PC-3 (cell line): ENCODE measurements around the gene CSMD2. TPM values are rescaled to one million over a fixed set of nuclear protein-coding genes. Genes with fewer than 3 reads are reported as not detected.

Experiments
- ATAC-seq: fragments of 200-7000 bp; cut with Tn5 transposase; 2 replicates; pipeline ENCODE4 v1.9.1; 2020; ENCODE audit warnings: mild to moderate bottlenecking, moderate library complexity
- BruUV-seq: library from RNA; stranded (reverse); fragments of 400-500 nt; replicated peaks from 2 replicates; lab custom pipeline; 2021; lab: Mats Ljungman, UMichigan
- CTCF ChIA-PET: fragments of 300-600 bp; sonication (Branson Sonifier 250); formaldehyde crosslinking; loops from one replicate; lab custom pipeline; 2022; ENCODE audit warnings: antibody characterized with exemption; lab: Charles Lee
- POLR2A ChIA-PET: fragments of 300-600 bp; sonication (Branson Sonifier 250); formaldehyde crosslinking; loops from one replicate; lab custom pipeline; 2022; ENCODE audit warnings: antibody characterized with exemption; ENCODE audit not compliant: unreplicated experiment; lab: Charles Lee
- DNase-seq: peaks from one replicate; pipeline ENCODE4 v3.0.0-alpha.2; 2015
- H2AFZ ChIP-seq: fragments of 300-600 bp; sonication (generic); 2 replicates; pipeline ENCODE4 v1.6.0; 2016; ENCODE audit warnings: antibody characterized with exemption, low read length
- H3F3A ChIP-seq: fragments of 300-600 bp; sonication (generic); one replicate; pipeline ENCODE4 v1.6.0; 2017; ENCODE audit warnings: antibody characterized with exemption, low read length, control low read depth, mild to moderate bottlenecking; ENCODE audit not compliant: unreplicated experiment
- H3K27ac ChIP-seq: fragments of 300-600 bp; sonication (generic); 2 replicates; pipeline ENCODE4 v1.5.1; 2016; ENCODE audit warnings: mild to moderate bottlenecking, low read length
- H3K27me3 ChIP-seq: fragments of 300-600 bp; sonication (generic); 2 replicates; pipeline ENCODE4 v1.6.1; 2016; ENCODE audit warnings: low read length, mixed read lengths
- H3K36me3 ChIP-seq: fragments of 300-600 bp; sonication (generic); 2 replicates; pipeline ENCODE4 v1.6.1; 2016; ENCODE audit warnings: low read depth, mixed run types, low read length, mixed read lengths
- H3K4me1 ChIP-seq: fragments of 300-600 bp; sonication (generic); 2 replicates; pipeline ENCODE4 v1.5.1; 2016; ENCODE audit warnings: low read length; ENCODE audit not compliant: insufficient read depth
- H3K4me2 ChIP-seq: fragments of 300-600 bp; sonication (generic); 2 replicates; pipeline ENCODE4 v1.6.0; 2016; ENCODE audit warnings: low read length
- H3K4me3 ChIP-seq: fragments of 300-600 bp; sonication (generic); 2 replicates; pipeline ENCODE4 v1.5.1; 2016; ENCODE audit warnings: mild to moderate bottlenecking, low read length, mixed read lengths
- H3K79me2 ChIP-seq: fragments of 300-600 bp; sonication (generic); 2 replicates; pipeline ENCODE4 v1.6.1; 2017; ENCODE audit warnings: low read length, mixed read lengths
- H3K9ac ChIP-seq: fragments of 300-600 bp; sonication (generic); 2 replicates; pipeline ENCODE4 v1.6.0; 2016; ENCODE audit warnings: mild to moderate bottlenecking, low read length
- H3K9me2 ChIP-seq: fragments of 300-600 bp; sonication (generic); replicated peaks from 2 replicates; pipeline ENCODE4 v1.6.1; 2016; ENCODE audit warnings: mixed run types, low read length, mixed read lengths
- H3K9me3 ChIP-seq: fragments of 300-600 bp; sonication (generic); 2 replicates; pipeline ENCODE4 v1.6.1; 2016; ENCODE audit warnings: low read length, mixed read lengths
- H4K20me1 ChIP-seq: fragments of 300-600 bp; sonication (generic); 2 replicates; pipeline ENCODE4 v1.6.1; 2016; ENCODE audit warnings: low read length, mixed read lengths
- EZH2 ChIP-seq: fragments of 300-600 bp; sonication (generic); IDR thresholded peaks from one replicate; pipeline ENCODE4 v1.6.1; 2017; ENCODE audit warnings: antibody characterized with exemption, mild to moderate bottlenecking, low read length; ENCODE audit not compliant: unreplicated experiment
- EZH2phosphoT487 ChIP-seq: fragments of 300-600 bp; sonication (generic); IDR thresholded peaks from 2 replicates; pipeline ENCODE4 v1.6.1; 2018; ENCODE audit warnings: mild to moderate bottlenecking, antibody characterized with exemption, low read length, borderline replicate concordance
- intact Hi-C: fragments of 100-400 bp; cut with micrococcal nuclease; formaldehyde crosslinking; loops from 2 replicates; pipeline ENCODE4 v1.9.0; 2023
- total RNA-seq: library from RNA; depleted of rRNA; stranded (reverse); fragments of >200 nt; gene quantifications from 2 replicates; pipeline ENCODE4 v1.2.3, GENCODE V29; 2014
- TF ChIP-seq, protein P1 (sequence below): fragments of 300-600 bp; sonication (generic); conservative IDR thresholded peaks from 2 replicates; pipeline ENCODE4 v1.5.1; 2017; ENCODE audit warnings: antibody characterized with exemption, low read depth, mild to moderate bottlenecking, low read length

CSMD2 gene
- total RNA-seq, 1 experiment from 2014 or later = not detected

DNA sequence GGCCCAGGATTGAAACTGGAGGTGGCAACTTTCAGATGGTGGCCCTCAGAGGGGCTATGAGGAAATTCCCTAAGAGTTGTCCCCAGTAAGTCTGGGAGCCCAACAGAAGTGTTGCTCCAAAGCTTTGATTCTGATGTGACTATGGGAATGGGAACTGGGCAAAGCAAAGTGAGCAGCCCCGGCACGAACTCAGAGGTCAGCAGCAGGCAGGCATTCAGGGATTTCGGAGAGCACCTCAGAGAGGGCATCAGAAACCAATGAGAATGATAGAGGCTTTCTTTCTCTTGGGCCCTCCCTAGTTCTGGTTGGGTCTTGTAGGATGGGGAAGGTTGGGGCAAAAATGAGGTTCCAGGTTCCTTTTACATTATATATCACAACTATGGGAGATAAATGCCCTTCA lies 422.4 kb downstream of the CSMD2 start:
- POLR2A ChIA-PET = no interaction called here

DNA sequence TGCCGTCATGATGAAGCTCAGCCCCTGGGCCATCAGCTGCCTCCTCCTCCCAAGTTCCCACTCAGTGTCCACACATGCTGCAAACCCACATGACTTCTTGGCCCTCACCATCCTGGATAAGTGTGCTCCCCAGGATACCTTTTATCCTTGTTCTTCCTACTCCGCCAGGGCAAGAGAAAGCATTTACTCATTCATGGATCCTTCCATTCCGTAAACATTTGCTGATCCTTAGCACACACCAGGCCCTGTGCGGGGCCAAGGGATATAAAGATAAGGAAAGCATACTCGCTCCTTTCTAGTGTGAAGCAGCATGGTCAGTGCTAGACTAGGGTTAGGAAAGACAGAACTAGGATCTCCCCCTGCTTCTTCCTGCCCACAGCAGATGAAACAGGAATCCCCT lies 423.3 kb downstream of the CSMD2 start:
- ATAC-seq = no peak
- CTCF ChIA-PET = no interaction called here
- POLR2A ChIA-PET = no interaction called here

More for the DNA sequence above, 422.4 kb downstream of the CSMD2 start:
- no peak overlapping the region for H2AFZ ChIP-seq
- no peaks in the 10 kb centered on the region for H3F3A ChIP-seq
- H3K27me3 ChIP-seq = peaks cover 16% of the 10 kb centered on the region
- H3K79me2 ChIP-seq = no peaks in the 10 kb centered on the region
- no peak overlapping the region for H3K4me3 ChIP-seq
- no peaks in the 10 kb centered on the region for H3K4me1 ChIP-seq
- H3K4me2 ChIP-seq = no peak overlapping the region
- intact Hi-C loops = no loop called here
- H3K9ac ChIP-seq = no peak overlapping the region
- no peaks in the 10 kb centered on the region for H3K9me2 ChIP-seq
- CTCF ChIA-PET = no interaction called here
- ATAC-seq = no peak
- no peaks in the 10 kb centered on the region for H4K20me1 ChIP-seq
- no peak for DNase-seq
- no peaks in the 10 kb centered on the region for H3K9me3 ChIP-seq
- H3K36me3 ChIP-seq = no peaks in the 10 kb centered on the region
- H3K27ac ChIP-seq = no peak overlapping the region
- no TSS peak for BruUV-seq
- TF ChIP-seq EZH2phosphoT487 = no peak
- TF ChIP-seq, protein P1, sequence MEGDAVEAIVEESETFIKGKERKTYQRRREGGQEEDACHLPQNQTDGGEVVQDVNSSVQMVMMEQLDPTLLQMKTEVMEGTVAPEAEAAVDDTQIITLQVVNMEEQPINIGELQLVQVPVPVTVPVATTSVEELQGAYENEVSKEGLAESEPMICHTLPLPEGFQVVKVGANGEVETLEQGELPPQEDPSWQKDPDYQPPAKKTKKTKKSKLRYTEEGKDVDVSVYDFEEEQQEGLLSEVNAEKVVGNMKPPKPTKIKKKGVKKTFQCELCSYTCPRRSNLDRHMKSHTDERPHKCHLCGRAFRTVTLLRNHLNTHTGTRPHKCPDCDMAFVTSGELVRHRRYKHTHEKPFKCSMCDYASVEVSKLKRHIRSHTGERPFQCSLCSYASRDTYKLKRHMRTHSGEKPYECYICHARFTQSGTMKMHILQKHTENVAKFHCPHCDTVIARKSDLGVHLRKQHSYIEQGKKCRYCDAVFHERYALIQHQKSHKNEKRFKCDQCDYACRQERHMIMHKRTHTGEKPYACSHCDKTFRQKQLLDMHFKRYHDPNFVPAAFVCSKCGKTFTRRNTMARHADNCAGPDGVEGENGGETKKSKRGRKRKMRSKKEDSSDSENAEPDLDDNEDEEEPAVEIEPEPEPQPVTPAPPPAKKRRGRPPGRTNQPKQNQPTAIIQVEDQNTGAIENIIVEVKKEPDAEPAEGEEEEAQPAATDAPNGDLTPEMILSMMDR = no peak
- TF ChIP-seq EZH2 = no peak

DNA sequence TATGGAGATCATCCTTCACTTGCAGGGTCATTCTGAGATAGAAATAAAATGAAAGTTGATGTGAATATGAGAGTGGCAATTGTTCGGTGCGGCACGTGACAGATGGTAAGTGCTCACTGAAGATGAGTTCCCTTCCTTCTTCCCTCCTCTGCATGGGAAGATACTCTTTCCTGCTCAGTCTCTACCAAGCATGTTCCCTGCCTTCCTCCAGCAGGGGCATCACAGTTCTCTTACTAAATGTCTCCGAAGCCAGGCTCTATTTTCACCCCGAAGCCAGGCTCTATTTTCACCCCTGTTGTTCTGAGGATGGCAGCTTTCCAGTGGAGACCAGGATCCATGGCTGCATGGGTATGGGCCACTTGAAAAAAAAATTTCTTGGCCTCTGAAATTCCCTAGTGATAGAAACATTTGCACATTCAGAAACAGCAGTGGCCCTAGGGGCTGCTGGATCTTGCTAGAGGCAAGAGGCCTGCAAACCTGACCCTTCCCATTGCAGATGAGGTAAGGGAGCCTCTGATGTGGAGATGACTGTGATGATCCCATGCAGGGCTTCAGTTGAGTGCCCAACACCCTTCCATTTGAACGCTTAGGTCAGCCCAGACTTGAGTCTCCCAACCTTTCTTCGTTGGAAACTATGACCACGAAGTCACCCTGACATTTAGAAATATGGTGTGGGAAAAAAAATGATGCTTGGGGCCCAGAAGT lies 424.8 kb downstream of the CSMD2 start:
- no TSS peak for BruUV-seq
- DNase-seq (no peak), ATAC-seq (no peak)
- Histone ChIP-seq H3K9ac (no peak overlapping the region), H3K36me3 (no peaks in the 10 kb centered on the region), H3K9me2 (no peaks in the 10 kb centered on the region), H3K4me3 (no peak overlapping the region), H3F3A (no peaks in the 10 kb centered on the region), H2AFZ (no peak overlapping the region), H3K79me2 (no peaks in the 10 kb centered on the region), H3K27me3 (peaks cover 24% of the 10 kb centered on the region), H4K20me1 (no peaks in the 10 kb centered on the region), H3K4me2 (no peak overlapping the region), H3K27ac (no peak overlapping the region), H3K9me3 (no peaks in the 10 kb centered on the region), H3K4me1 (no peaks in the 10 kb centered on the region)
- CTCF ChIA-PET = no interaction called here
- no peak for TF ChIP-seq EZH2phosphoT487
- no peak for TF ChIP-seq EZH2
- TF ChIP-seq, protein P1 = no peak
- POLR2A ChIA-PET = no interaction called here
- intact Hi-C loops = no loop called here

More for the DNA sequence above, 423.3 kb downstream of the CSMD2 start:
- H3K9me3 ChIP-seq = no peaks in the 10 kb centered on the region
- H3K79me2 ChIP-seq = no peaks in the 10 kb centered on the region
- TF ChIP-seq EZH2 = no peak
- no peak for TF ChIP-seq EZH2phosphoT487
- TF ChIP-seq, protein P1 = no peak
- H4K20me1 ChIP-seq = no peaks in the 10 kb centered on the region
- no peak overlapping the region for H3K9ac ChIP-seq
- H3K4me3 ChIP-seq = no peak overlapping the region
- no peaks in the 10 kb centered on the region for H3K9me2 ChIP-seq
- no peak overlapping the region for H3K27ac ChIP-seq
- H3K4me2 ChIP-seq = no peak overlapping the region
- H3K27me3 ChIP-seq = peaks cover 21% of the 10 kb centered on the region
- intact Hi-C loops = no loop called here
- no peak for DNase-seq
- H3K36me3 ChIP-seq = no peaks in the 10 kb centered on the region
- H2AFZ ChIP-seq = no peak overlapping the region
- BruUV-seq = no TSS peak
- H3F3A ChIP-seq = no peaks in the 10 kb centered on the region
- H3K4me1 ChIP-seq = no peaks in the 10 kb centered on the region
